Measurements from ENCODE around the gene PHF12. TPM values are rescaled to one million over a fixed set of nuclear protein-coding genes. Genes with fewer than 3 reads are reported as not detected.

Gene PHF12
- total and polyA plus RNA-seq, 2 experiments from 2014 or later, result 19.7 to 41.0 TPM

DNA sequence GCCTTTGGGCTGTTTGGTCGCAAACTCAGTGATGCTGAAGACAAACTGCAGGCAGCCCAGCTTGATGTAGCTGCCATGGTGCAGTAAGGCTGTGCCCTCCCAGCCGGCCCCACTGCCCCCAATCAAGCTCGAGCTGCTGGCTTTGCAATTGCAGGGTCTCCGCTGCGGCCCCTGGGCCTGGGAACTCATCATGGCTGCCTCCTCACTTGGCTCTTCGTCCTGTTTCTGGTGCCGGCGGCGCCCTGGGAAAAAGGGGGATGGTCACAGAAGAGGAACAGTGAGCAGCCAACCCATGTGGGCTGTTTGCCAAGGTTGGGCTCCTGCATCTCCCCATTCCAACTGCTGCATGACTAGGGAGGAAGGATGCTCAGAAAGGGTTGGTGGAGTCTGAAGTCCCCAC is 45.0 kb downstream of the PHF12 start:
- no peak overlapping the region for H2AFZ ChIP-seq
- H3K27me3 Mint-ChIP-seq (ENCODE audit: insufficient read depth, low read depth, poor library complexity), result peaks cover 34% of the 10 kb centered on the region
- H3K4me2 ChIP-seq, result no peak overlapping the region
- TF ChIP-seq, protein P1, sequence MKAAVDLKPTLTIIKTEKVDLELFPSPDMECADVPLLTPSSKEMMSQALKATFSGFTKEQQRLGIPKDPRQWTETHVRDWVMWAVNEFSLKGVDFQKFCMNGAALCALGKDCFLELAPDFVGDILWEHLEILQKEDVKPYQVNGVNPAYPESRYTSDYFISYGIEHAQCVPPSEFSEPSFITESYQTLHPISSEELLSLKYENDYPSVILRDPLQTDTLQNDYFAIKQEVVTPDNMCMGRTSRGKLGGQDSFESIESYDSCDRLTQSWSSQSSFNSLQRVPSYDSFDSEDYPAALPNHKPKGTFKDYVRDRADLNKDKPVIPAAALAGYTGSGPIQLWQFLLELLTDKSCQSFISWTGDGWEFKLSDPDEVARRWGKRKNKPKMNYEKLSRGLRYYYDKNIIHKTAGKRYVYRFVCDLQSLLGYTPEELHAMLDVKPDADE (IDR thresholded peaks at IDR 0.05), result no peak
- no peaks in the 10 kb centered on the region for H3K27me3 ChIP-seq (ENCODE audit: insufficient read depth)
- no peak overlapping the region for H3K4me3 Mint-ChIP-seq
- peaks cover 45% of the 10 kb centered on the region for H3K36me3 ChIP-seq (ENCODE audit: insufficient read depth)
- peaks cover 38% of the 10 kb centered on the region for H3K4me1 ChIP-seq (ENCODE audit: insufficient read depth)
- DNase-seq (ENCODE audit: low spot score), result no peak
- peaks cover 66% of the 10 kb centered on the region for H3K4me1 Mint-ChIP-seq
- peak overlapping the region; percentile 57; the same call in 1 of the 2 replicates for H3K27ac Mint-ChIP-seq
- H3K79me2 ChIP-seq (replicated peaks; ENCODE audit: insufficient read depth), result peaks cover 9% of the 10 kb centered on the region; the same call in 1 of the 2 replicates
- no peaks in the 10 kb centered on the region for H3K9me2 ChIP-seq (ENCODE audit: insufficient read depth)
- peaks cover 61% of the 10 kb centered on the region for H3F3A ChIP-seq (replicated peaks; ENCODE audit: low read depth)
- no peak overlapping the region for H3K4me3 ChIP-seq
- H3K9me3 Mint-ChIP-seq, result no peaks in the 10 kb centered on the region; the same call in 2 of the 3 replicates
- peaks cover 64% of the 10 kb centered on the region for H3K36me3 Mint-ChIP-seq (ENCODE audit: low read depth)
- ATAC-seq, result no peak
- 0 out of 2 replicates have a peak overlapping the region, but pooled peaks have one; percentile 42 for H3K27ac ChIP-seq (ENCODE audit: low read depth)
- peaks cover 20% of the 10 kb centered on the region for H4K20me1 ChIP-seq (replicated peaks; ENCODE audit: insufficient read depth)

DNA sequence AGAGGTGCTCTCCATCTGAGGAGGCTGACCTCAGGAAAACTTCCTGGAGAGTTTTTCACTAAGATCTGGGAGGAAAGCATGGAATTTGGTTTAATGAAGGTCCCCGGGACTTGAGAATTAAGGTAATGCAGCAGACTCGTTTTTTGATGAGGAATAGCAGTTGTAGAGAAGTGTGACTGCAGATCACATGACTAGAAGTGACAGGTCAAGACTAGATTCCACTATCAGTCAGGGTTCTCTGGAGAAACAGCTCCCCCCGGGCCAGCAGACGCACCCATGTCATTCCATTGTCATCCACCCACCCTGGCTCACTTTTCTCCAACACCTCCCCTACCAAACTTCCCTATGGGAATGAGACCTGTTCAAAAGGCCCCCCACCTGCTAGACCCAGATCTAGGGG is 46.5 kb downstream of the PHF12 start:
- H3K27me3 ChIP-seq (ENCODE audit: insufficient read depth), result no peaks in the 10 kb centered on the region
- H3K79me2 ChIP-seq (replicated peaks; ENCODE audit: insufficient read depth), result peaks cover 19% of the 10 kb centered on the region; the same call in 1 of the 2 replicates
- ATAC-seq (no peak), DNase-seq (ENCODE audit: low spot score) (no peak)
- peak overlapping the region; percentile 73; the same call in 1 of the 2 replicates for H3K27ac ChIP-seq (ENCODE audit: low read depth)
- H3K36me3 Mint-ChIP-seq (ENCODE audit: low read depth), result peaks cover 55% of the 10 kb centered on the region
- peaks cover 55% of the 10 kb centered on the region for H3K4me1 Mint-ChIP-seq
- peaks cover 16% of the 10 kb centered on the region for H4K20me1 ChIP-seq (replicated peaks; ENCODE audit: insufficient read depth)
- no peak overlapping the region for H3K4me2 ChIP-seq
- H3K36me3 ChIP-seq (ENCODE audit: insufficient read depth), result peaks cover 32% of the 10 kb centered on the region
- H3K4me3 ChIP-seq, result no peak overlapping the region
- H2AFZ ChIP-seq, result no peak overlapping the region
- H3K27me3 Mint-ChIP-seq (ENCODE audit: insufficient read depth, low read depth, poor library complexity), result peaks cover 27% of the 10 kb centered on the region
- no peaks in the 10 kb centered on the region; the same call in 2 of the 3 replicates for H3K9me3 Mint-ChIP-seq
- no peak overlapping the region for H3K4me3 Mint-ChIP-seq
- H3K4me1 ChIP-seq (ENCODE audit: insufficient read depth), result peaks cover 31% of the 10 kb centered on the region
- no peaks in the 10 kb centered on the region for H3K9me2 ChIP-seq (ENCODE audit: insufficient read depth)
- H3F3A ChIP-seq (replicated peaks; ENCODE audit: low read depth), result peaks cover 49% of the 10 kb centered on the region
- H3K27ac Mint-ChIP-seq, result no peak overlapping the region
- TF ChIP-seq ZNF114 (CRISPR knock-in tag; IDR thresholded peaks at IDR 0.05) (no peak), ZNF331 (CRISPR knock-in tag; IDR thresholded peaks at IDR 0.05; ENCODE audit: low read depth) (no peak), EZH2 (IDR thresholded peaks at IDR 0.05; ENCODE audit: low read depth, unreplicated experiment) (no peak), POLR2AphosphoS5 (IDR thresholded peaks at IDR 0.05; ENCODE audit: low read depth) (no peak), NANOG (IDR thresholded peaks at IDR 0.05; ENCODE audit: borderline replicate concordance) (no peak), STAT1 (IDR thresholded peaks at IDR 0.05; ENCODE audit: unreplicated experiment) (no peak), JUNB (IDR thresholded peaks at IDR 0.05; ENCODE audit: unreplicated experiment) (no peak)
- TF ChIP-seq, protein P1 (IDR thresholded peaks at IDR 0.05), result no peak
- TF ChIP-seq, protein P2, sequence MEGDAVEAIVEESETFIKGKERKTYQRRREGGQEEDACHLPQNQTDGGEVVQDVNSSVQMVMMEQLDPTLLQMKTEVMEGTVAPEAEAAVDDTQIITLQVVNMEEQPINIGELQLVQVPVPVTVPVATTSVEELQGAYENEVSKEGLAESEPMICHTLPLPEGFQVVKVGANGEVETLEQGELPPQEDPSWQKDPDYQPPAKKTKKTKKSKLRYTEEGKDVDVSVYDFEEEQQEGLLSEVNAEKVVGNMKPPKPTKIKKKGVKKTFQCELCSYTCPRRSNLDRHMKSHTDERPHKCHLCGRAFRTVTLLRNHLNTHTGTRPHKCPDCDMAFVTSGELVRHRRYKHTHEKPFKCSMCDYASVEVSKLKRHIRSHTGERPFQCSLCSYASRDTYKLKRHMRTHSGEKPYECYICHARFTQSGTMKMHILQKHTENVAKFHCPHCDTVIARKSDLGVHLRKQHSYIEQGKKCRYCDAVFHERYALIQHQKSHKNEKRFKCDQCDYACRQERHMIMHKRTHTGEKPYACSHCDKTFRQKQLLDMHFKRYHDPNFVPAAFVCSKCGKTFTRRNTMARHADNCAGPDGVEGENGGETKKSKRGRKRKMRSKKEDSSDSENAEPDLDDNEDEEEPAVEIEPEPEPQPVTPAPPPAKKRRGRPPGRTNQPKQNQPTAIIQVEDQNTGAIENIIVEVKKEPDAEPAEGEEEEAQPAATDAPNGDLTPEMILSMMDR (conservative IDR thresholded peaks at IDR 0.05; ENCODE audit: low read depth in 2 of 2), result no peak
- TF ChIP-seq, protein P3, sequence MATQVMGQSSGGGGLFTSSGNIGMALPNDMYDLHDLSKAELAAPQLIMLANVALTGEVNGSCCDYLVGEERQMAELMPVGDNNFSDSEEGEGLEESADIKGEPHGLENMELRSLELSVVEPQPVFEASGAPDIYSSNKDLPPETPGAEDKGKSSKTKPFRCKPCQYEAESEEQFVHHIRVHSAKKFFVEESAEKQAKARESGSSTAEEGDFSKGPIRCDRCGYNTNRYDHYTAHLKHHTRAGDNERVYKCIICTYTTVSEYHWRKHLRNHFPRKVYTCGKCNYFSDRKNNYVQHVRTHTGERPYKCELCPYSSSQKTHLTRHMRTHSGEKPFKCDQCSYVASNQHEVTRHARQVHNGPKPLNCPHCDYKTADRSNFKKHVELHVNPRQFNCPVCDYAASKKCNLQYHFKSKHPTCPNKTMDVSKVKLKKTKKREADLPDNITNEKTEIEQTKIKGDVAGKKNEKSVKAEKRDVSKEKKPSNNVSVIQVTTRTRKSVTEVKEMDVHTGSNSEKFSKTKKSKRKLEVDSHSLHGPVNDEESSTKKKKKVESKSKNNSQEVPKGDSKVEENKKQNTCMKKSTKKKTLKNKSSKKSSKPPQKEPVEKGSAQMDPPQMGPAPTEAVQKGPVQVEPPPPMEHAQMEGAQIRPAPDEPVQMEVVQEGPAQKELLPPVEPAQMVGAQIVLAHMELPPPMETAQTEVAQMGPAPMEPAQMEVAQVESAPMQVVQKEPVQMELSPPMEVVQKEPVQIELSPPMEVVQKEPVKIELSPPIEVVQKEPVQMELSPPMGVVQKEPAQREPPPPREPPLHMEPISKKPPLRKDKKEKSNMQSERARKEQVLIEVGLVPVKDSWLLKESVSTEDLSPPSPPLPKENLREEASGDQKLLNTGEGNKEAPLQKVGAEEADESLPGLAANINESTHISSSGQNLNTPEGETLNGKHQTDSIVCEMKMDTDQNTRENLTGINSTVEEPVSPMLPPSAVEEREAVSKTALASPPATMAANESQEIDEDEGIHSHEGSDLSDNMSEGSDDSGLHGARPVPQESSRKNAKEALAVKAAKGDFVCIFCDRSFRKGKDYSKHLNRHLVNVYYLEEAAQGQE (IDR thresholded peaks at IDR 0.05; ENCODE audit: unreplicated experiment), result no peak

Data from GM23338 (cell line).